Neuron (in vitro differentiated cells): ENCODE data around the gene MAD1L1.

Source experiments
- H2AFZ ChIP-seq: one replicate; pipeline ENCODE4 v1.6.1; 2013; ENCODE audit warnings: low read depth, mild to moderate bottlenecking, inconsistent platforms, low read length, moderate library complexity
- H3K27me3 ChIP-seq: one replicate; pipeline ENCODE4 v1.6.1; 2013; ENCODE audit warnings: low read length; ENCODE audit not compliant: insufficient read depth
- H3K36me3 ChIP-seq: one replicate; pipeline ENCODE4 v1.6.1; 2013; ENCODE audit warnings: low read length; ENCODE audit not compliant: insufficient read depth
- H3K4me1 ChIP-seq: one replicate; pipeline ENCODE4 v1.6.1; 2013; ENCODE audit warnings: low read length; ENCODE audit not compliant: insufficient read depth
- H3K4me3 ChIP-seq: 2 replicates; pipeline ENCODE4 v1.5.1; 2013; ENCODE audit warnings: mild to moderate bottlenecking, low read length, moderate library complexity
- H3K9me3 ChIP-seq: one replicate; pipeline ENCODE4 v1.6.1; 2013; ENCODE audit warnings: low read length

MAD1L1 gene

GRCh38 chr7:2141021-2141410 is 91.7 kb downstream of the MAD1L1 start:
- H3K4me3 ChIP-seq: no peak overlapping the region
- H3K4me1 ChIP-seq: peaks cover 19% of the 10 kb centered on the region
- H3K9me3 ChIP-seq: peaks cover 3% of the 10 kb centered on the region
- no peaks in the 10 kb centered on the region for H3K27me3 ChIP-seq
- no peak overlapping the region for H2AFZ ChIP-seq
- H3K36me3 ChIP-seq: peaks cover 25% of the 10 kb centered on the region

- Histone ChIP-seq H3K36me3 (peaks cover 19% of the 10 kb centered on the region), H3K4me1 (peaks cover 19% of the 10 kb centered on the region), H2AFZ (no peak overlapping the region), H3K4me3 (no peak overlapping the region), H3K9me3 (peaks cover 5% of the 10 kb centered on the region), H3K27me3 (no peaks in the 10 kb centered on the region)
Measured at GRCh38 chr7:2140216-2141020, 92.3 kb downstream of the MAD1L1 start.

- no peak overlapping the region for H3K4me3 ChIP-seq
- H2AFZ ChIP-seq: no peak overlapping the region
- H3K27me3 ChIP-seq: no peaks in the 10 kb centered on the region
- H3K36me3 ChIP-seq: peaks cover 15% of the 10 kb centered on the region
- H3K9me3 ChIP-seq: peaks cover 5% of the 10 kb centered on the region
- peaks cover 19% of the 10 kb centered on the region for H3K4me1 ChIP-seq
Measured at GRCh38 chr7:2139004-2139699, 93.6 kb downstream of the MAD1L1 start.

GRCh38 chr7:2138146-2138765 is 94.5 kb downstream of the MAD1L1 start:
- peaks cover 14% of the 10 kb centered on the region for H3K36me3 ChIP-seq
- no peak overlapping the region for H2AFZ ChIP-seq
- peaks cover 19% of the 10 kb centered on the region for H3K4me1 ChIP-seq
- H3K4me3 ChIP-seq: no peak overlapping the region
- peaks cover 7% of the 10 kb centered on the region for H3K9me3 ChIP-seq
- no peaks in the 10 kb centered on the region for H3K27me3 ChIP-seq

- no peaks in the 10 kb centered on the region for H3K27me3 ChIP-seq
- H3K4me1 ChIP-seq: peaks cover 13% of the 10 kb centered on the region
- no peak overlapping the region for H2AFZ ChIP-seq
- no peak overlapping the region for H3K4me3 ChIP-seq
- H3K36me3 ChIP-seq: peaks cover 14% of the 10 kb centered on the region
- H3K9me3 ChIP-seq: peaks cover 15% of the 10 kb centered on the region
Measured at GRCh38 chr7:2134740-2135139, 98.0 kb downstream of the MAD1L1 start.

GRCh38 chr7:2132243-2132642 is 100.5 kb downstream of the MAD1L1 start:
- peaks cover 15% of the 10 kb centered on the region for H3K9me3 ChIP-seq
- peaks cover 14% of the 10 kb centered on the region for H3K36me3 ChIP-seq
- peaks cover 7% of the 10 kb centered on the region for H3K4me1 ChIP-seq
- no peak overlapping the region for H2AFZ ChIP-seq
- no peaks in the 10 kb centered on the region for H3K27me3 ChIP-seq
- H3K4me3 ChIP-seq: no peak overlapping the region

- H3K4me1 ChIP-seq: peaks cover 7% of the 10 kb centered on the region
Measured at GRCh38 chr7:2131800-2132199, 100.9 kb downstream of the MAD1L1 start.

GRCh38 chr7:2131341-2131740 is 101.4 kb downstream of the MAD1L1 start:
- Histone ChIP-seq H3K4me3 (no peak overlapping the region), H2AFZ (no peak overlapping the region), H3K36me3 (peaks cover 11% of the 10 kb centered on the region), H3K9me3 (peaks cover 15% of the 10 kb centered on the region), H3K4me1 (peaks cover 7% of the 10 kb centered on the region), H3K27me3 (no peaks in the 10 kb centered on the region)

More at GRCh38 chr7:2131800-2132199, 100.9 kb downstream of the MAD1L1 start:
- H3K9me3 ChIP-seq: peaks cover 15% of the 10 kb centered on the region
- peaks cover 14% of the 10 kb centered on the region for H3K36me3 ChIP-seq
- H2AFZ ChIP-seq: no peak overlapping the region
- H3K27me3 ChIP-seq: no peaks in the 10 kb centered on the region
- no peak overlapping the region for H3K4me3 ChIP-seq

- Histone ChIP-seq H3K4me3 (no peak overlapping the region), H2AFZ (no peak overlapping the region), H3K4me1 (peaks cover 7% of the 10 kb centered on the region)
Measured at GRCh38 chr7:2130096-2130375, 102.7 kb downstream of the MAD1L1 start.

GRCh38 chr7:2129323-2130095 is 103.2 kb downstream of the MAD1L1 start:
- no peak overlapping the region for H2AFZ ChIP-seq
- peaks cover 10% of the 10 kb centered on the region for H3K9me3 ChIP-seq
- no peaks in the 10 kb centered on the region for H3K27me3 ChIP-seq
- no peak overlapping the region for H3K4me3 ChIP-seq
- H3K36me3 ChIP-seq: peaks cover 7% of the 10 kb centered on the region
- peaks cover 7% of the 10 kb centered on the region for H3K4me1 ChIP-seq

More at GRCh38 chr7:2130096-2130375, 102.7 kb downstream of the MAD1L1 start:
- H3K27me3 ChIP-seq: no peaks in the 10 kb centered on the region
- H3K36me3 ChIP-seq: peaks cover 7% of the 10 kb centered on the region
- peaks cover 10% of the 10 kb centered on the region for H3K9me3 ChIP-seq

GRCh38 chr7:2128601-2129322 is 104.0 kb downstream of the MAD1L1 start:
- H3K27me3 ChIP-seq: no peaks in the 10 kb centered on the region
- no peak overlapping the region for H2AFZ ChIP-seq
- peaks cover 10% of the 10 kb centered on the region for H3K9me3 ChIP-seq
- H3K4me1 ChIP-seq: peaks cover 7% of the 10 kb centered on the region
- no peak overlapping the region for H3K4me3 ChIP-seq
- H3K36me3 ChIP-seq: peaks cover 7% of the 10 kb centered on the region

GRCh38 chr7:2126621-2127020 is 106.1 kb downstream of the MAD1L1 start:
- Histone ChIP-seq H3K4me3 (no peak overlapping the region), H3K9me3 (no peaks in the 10 kb centered on the region)

More at GRCh38 chr7:2126621-2127020, 106.1 kb downstream of the MAD1L1 start:
- H3K27me3 ChIP-seq: no peaks in the 10 kb centered on the region
- peaks cover 7% of the 10 kb centered on the region for H3K4me1 ChIP-seq
- H3K36me3 ChIP-seq: no peaks in the 10 kb centered on the region
- no peak overlapping the region for H2AFZ ChIP-seq
